ENCODE results near the gene GRIA3. TPM values are rescaled to one million over a fixed set of nuclear protein-coding genes. Genes with fewer than 3 reads are reported as not detected.
A peak's percentile ranks its signal among the peaks of the same experiment; 100 is the strongest.

GRIA3 gene
- total and polyA plus RNA-seq, 2 donors (not counting 1 experiment from before 2014, with no cell fraction given): 0.52 to 2.3 TPM

- Histone ChIP-seq H3K9me3 (ENCODE audit: control insufficient read depth, insufficient read depth, low read depth, low read length) (no peaks in the 10 kb centered on the region), H3K9ac (ENCODE audit: insufficient read depth, low read length) (no peak overlapping the region), H2AFZ (ENCODE audit: low read length) (no peak overlapping the region), H3K4me3 (replicated peaks in 1 of 4; ENCODE audit: control extremely low read depth in 1 of 4, insufficient read depth in 1 of 4, low read depth in 3 of 4, low read length in 4 of 4) (no peak overlapping the region), H3K4me2 (ENCODE audit: extremely low read depth, insufficient read depth, low read length) (no peak overlapping the region), H3K27ac (ENCODE audit: insufficient read depth, low read length) (no peak overlapping the region), H4K20me1 (ENCODE audit: control insufficient read depth, extremely low read depth, insufficient read depth, low read length) (no peaks in the 10 kb centered on the region), H3K27me3 (ENCODE audit: control insufficient read depth, insufficient read depth, low read length) (no peaks in the 10 kb centered on the region), H3K4me1 (ENCODE audit: control insufficient read depth, extremely low read depth, insufficient read depth, low read length) (no peaks in the 10 kb centered on the region), H3K79me2 (ENCODE audit: control insufficient read depth, insufficient read depth, low read length) (no peaks in the 10 kb centered on the region), H3K36me3 (ENCODE audit: control insufficient read depth, insufficient read depth, low read length) (no peaks in the 10 kb centered on the region)
- TF ChIP-seq CTCF (conservative IDR thresholded peaks at IDR 0.05 in 1 of 2, IDR thresholded peaks at IDR 0.05 in 1 of 2; ENCODE audit: low read depth in 1 of 2, low read length in 2 of 2) (no peak), EZH2 (IDR thresholded peaks at IDR 0.05; ENCODE audit: low read length, missing control alignments) (no peak)
- DNase-seq (ENCODE audit: low read depth in 2 of 2): peak in 1 of 2 donors; percentile 39
Measured at GRCh38 chrX:123324625-123325024, 140.5 kb downstream of the GRIA3 start.

GRCh38 chrX:123330229-123330942 lies 146.3 kb downstream of the GRIA3 start:
- Histone ChIP-seq H2AFZ (ENCODE audit: low read length) (no peak overlapping the region), H3K9ac (ENCODE audit: insufficient read depth, low read length) (no peak overlapping the region), H3K36me3 (ENCODE audit: control insufficient read depth, insufficient read depth, low read length) (no peaks in the 10 kb centered on the region), H3K4me3 (replicated peaks in 1 of 4; ENCODE audit: control extremely low read depth in 1 of 4, insufficient read depth in 1 of 4, low read depth in 3 of 4, low read length in 4 of 4) (no peak overlapping the region), H3K79me2 (ENCODE audit: control insufficient read depth, insufficient read depth, low read length) (no peaks in the 10 kb centered on the region), H3K4me1 (ENCODE audit: control insufficient read depth, extremely low read depth, insufficient read depth, low read length) (no peaks in the 10 kb centered on the region), H3K4me2 (ENCODE audit: extremely low read depth, insufficient read depth, low read length) (no peak overlapping the region), H3K27me3 (ENCODE audit: control insufficient read depth, insufficient read depth, low read length) (no peaks in the 10 kb centered on the region), H3K9me3 (ENCODE audit: control insufficient read depth, insufficient read depth, low read depth, low read length) (no peaks in the 10 kb centered on the region), H3K27ac (ENCODE audit: insufficient read depth, low read length) (no peak overlapping the region), H4K20me1 (ENCODE audit: control insufficient read depth, extremely low read depth, insufficient read depth, low read length) (no peaks in the 10 kb centered on the region)
- peak in 1 of 2 donors; percentile 23 for DNase-seq (ENCODE audit: low read depth in 2 of 2)
- TF ChIP-seq CTCF (conservative IDR thresholded peaks at IDR 0.05 in 1 of 2, IDR thresholded peaks at IDR 0.05 in 1 of 2; ENCODE audit: low read depth in 1 of 2, low read length in 2 of 2): no peak

GRCh38 chrX:123331349-123331748 lies 147.3 kb downstream of the GRIA3 start:
- no peaks in the 10 kb centered on the region for H3K9me3 ChIP-seq (ENCODE audit: control insufficient read depth, insufficient read depth, low read depth, low read length)
- no peak overlapping the region for H3K27ac ChIP-seq (ENCODE audit: insufficient read depth, low read length)
- no peak overlapping the region for H3K9ac ChIP-seq (ENCODE audit: insufficient read depth, low read length)
- no peaks in the 10 kb centered on the region for H4K20me1 ChIP-seq (ENCODE audit: control insufficient read depth, extremely low read depth, insufficient read depth, low read length)
- H2AFZ ChIP-seq (ENCODE audit: low read length): no peak overlapping the region
- H3K27me3 ChIP-seq (ENCODE audit: control insufficient read depth, insufficient read depth, low read length): no peaks in the 10 kb centered on the region
- no peak overlapping the region for H3K4me3 ChIP-seq (replicated peaks in 1 of 4; ENCODE audit: control extremely low read depth in 1 of 4, insufficient read depth in 1 of 4, low read depth in 3 of 4, low read length in 4 of 4)
- no peaks in the 10 kb centered on the region for H3K79me2 ChIP-seq (ENCODE audit: control insufficient read depth, insufficient read depth, low read length)
- TF ChIP-seq EZH2 (IDR thresholded peaks at IDR 0.05; ENCODE audit: low read length, missing control alignments): no peak
- TF ChIP-seq CTCF (conservative IDR thresholded peaks at IDR 0.05 in 1 of 2, IDR thresholded peaks at IDR 0.05 in 1 of 2; ENCODE audit: low read depth in 1 of 2, low read length in 2 of 2): no peak
- H3K36me3 ChIP-seq (ENCODE audit: control insufficient read depth, insufficient read depth, low read length): no peaks in the 10 kb centered on the region
- H3K4me1 ChIP-seq (ENCODE audit: control insufficient read depth, extremely low read depth, insufficient read depth, low read length): no peaks in the 10 kb centered on the region
- no peak overlapping the region for H3K4me2 ChIP-seq (ENCODE audit: extremely low read depth, insufficient read depth, low read length)
- DNase-seq (ENCODE audit: low read depth in 2 of 2): no peak

Measured in fibroblast of lung (primary cell).